H1 (cell line): Measurements from ENCODE around the gene LRRC26. TPM values are rescaled to one million over a fixed set of nuclear protein-coding genes. Genes with fewer than 3 reads are reported as not detected.

Experiments
- CTCF ChIA-PET: fragments of 300-600 bp; sonication (Branson Sonifier 250); formaldehyde crosslinking; loops from one replicate; lab custom pipeline; 2021; ENCODE audit not compliant: partially characterized antibody; lab: Charles Lee
- POLR2A ChIA-PET: fragments of 300-600 bp; sonication (Branson Sonifier 250); formaldehyde crosslinking; loops from one replicate; lab custom pipeline; 2021; ENCODE audit warnings: inconsistent platforms; ENCODE audit not compliant: partially characterized antibody; lab: Charles Lee
- DNase-seq, 2 experiments: peaks; one replicate each; pipeline versions ENCODE4 v3.0.0 to v3.0.0-alpha.2; 2010 to 2022; ENCODE audit warnings: low spot score in 2 of 2, low read depth in 1 of 2, mixed read lengths in 1 of 2
- FAIRE-seq: peaks from 2 replicates; lab custom pipeline; 2011; peaks lifted over from hg19 to GRCh38; lab: Jason Lieb, UNC
- H2AFZ ChIP-seq: 2 replicates; pipeline ENCODE4 v1.8.1; 2012; ENCODE audit warnings: low read length, inconsistent platforms
- H2AK5ac ChIP-seq: 2 replicates; pipeline ENCODE4 v1.6.1; 2013; ENCODE audit warnings: low read depth, low read length
- H2BK120ac ChIP-seq: replicated peaks from 2 replicates; pipeline ENCODE3; 2013; ENCODE audit warnings: low read depth, low read length, inconsistent platforms
- H2BK12ac ChIP-seq: 2 replicates; pipeline ENCODE4 v1.6.1; 2013; ENCODE audit warnings: low read depth, low read length
- H2BK15ac ChIP-seq: 2 replicates; pipeline ENCODE4 v1.6.1; 2013; ENCODE audit warnings: low read length
- H2BK20ac ChIP-seq: 2 replicates; pipeline ENCODE4 v1.6.1; 2013; ENCODE audit warnings: low read length
- H2BK5ac ChIP-seq: 2 replicates; pipeline ENCODE4 v1.6.1; 2013; ENCODE audit warnings: low read depth, low read length
- H3K14ac ChIP-seq: 2 replicates; pipeline ENCODE4 v1.6.1; 2013; ENCODE audit warnings: inconsistent platforms; ENCODE audit not compliant: insufficient read length
- H3K18ac ChIP-seq: 2 replicates; pipeline ENCODE4 v1.6.1; 2013; ENCODE audit warnings: low read length; ENCODE audit errors: extremely low read depth
- H3K23ac ChIP-seq: 2 replicates; pipeline ENCODE4 v1.6.1; 2013; ENCODE audit warnings: inconsistent platforms; ENCODE audit not compliant: insufficient read length
- H3K23me2 ChIP-seq: 2 replicates; pipeline ENCODE4 v1.6.1; 2013; ENCODE audit warnings: low read depth, low read length
- H3K27ac ChIP-seq: 2 replicates; pipeline ENCODE4 v1.6.1; 2011; ENCODE audit warnings: low read depth, low read length, inconsistent platforms
- H3K27me3 ChIP-seq, 4 experiments: replicated peaks in 1 of 4; 1 replicate in 1 of 4; 2 replicates in 3 of 4; pipeline versions ENCODE4 v1.6.1 to v1.8.1; 2011 to 2013; ENCODE audit warnings: low read length in 3 of 4, mild to moderate bottlenecking in 3 of 4, inconsistent platforms in 2 of 4, mixed read lengths in 2 of 4, moderate library complexity in 1 of 4; ENCODE audit not compliant: control insufficient read depth in 3 of 4, insufficient read depth in 3 of 4; ENCODE audit errors: extremely low read depth in 1 of 4
- H3K36me3 ChIP-seq, 4 experiments: 2 replicates each; pipeline versions ENCODE4 v1.6.1 to v1.8.1; 2011 to 2013; ENCODE audit warnings: mild to moderate bottlenecking in 4 of 4, low read length in 3 of 4, moderate library complexity in 2 of 4, control low read depth in 1 of 4, inconsistent platforms in 1 of 4; ENCODE audit not compliant: insufficient read depth in 4 of 4, control insufficient read depth in 2 of 4
- H3K4ac ChIP-seq: replicated peaks from 2 replicates; pipeline ENCODE3; 2013; ENCODE audit warnings: low read length, low read depth, mixed read lengths, inconsistent platforms; ENCODE audit not compliant: insufficient read length
- H3K4me1 ChIP-seq, 4 experiments: replicated peaks in 1 of 4; 1 replicate in 1 of 4; 2 replicates in 3 of 4; pipeline versions ENCODE4 v1.6.1 to v1.8.1; 2011 to 2013; ENCODE audit warnings: low read length in 3 of 4, inconsistent platforms in 2 of 4, mixed read lengths in 1 of 4; ENCODE audit not compliant: insufficient read depth in 4 of 4, control insufficient read depth in 3 of 4
- H3K4me2 ChIP-seq, 2 experiments: 2 replicates each; pipeline versions ENCODE4 v1.6.1 to v1.8.1; 2011 to 2013; ENCODE audit warnings: low read depth in 2 of 2, low read length in 2 of 2, control low read depth in 1 of 2, inconsistent platforms in 1 of 2, mild to moderate bottlenecking in 1 of 2; ENCODE audit not compliant: insufficient read depth in 1 of 2
- H3K4me3 ChIP-seq, 4 experiments: fragments of 200-600, 300-600 bp in 1 of 4; sonication (generic), shearing (Covaris generic), sonication (Bioruptor Twin) in 1 of 4; 2 replicates each; pipeline versions ENCODE4 v1.5.1 to v1.8.1; 2011 to 2016; ENCODE audit warnings: low read length in 4 of 4, low read depth in 3 of 4, control low read depth in 2 of 4, inconsistent platforms in 2 of 4, mild to moderate bottlenecking in 2 of 4, mixed read lengths in 1 of 4, moderate library complexity in 1 of 4; ENCODE audit not compliant: insufficient read depth in 2 of 4; ENCODE audit errors: extremely low read depth in 1 of 4
- H3K56ac ChIP-seq: replicated peaks from 2 replicates; pipeline ENCODE3; 2013; ENCODE audit warnings: low read depth, mild to moderate bottlenecking, mixed read lengths, low read length, inconsistent platforms; ENCODE audit not compliant: insufficient read length
- H3K79me1 ChIP-seq: 2 replicates; pipeline ENCODE4 v1.6.1; 2013; ENCODE audit warnings: low read depth, low read length, control low read depth
- H3K79me2 ChIP-seq, 2 experiments: 2 replicates each; pipeline versions ENCODE4 v1.6.1 to v1.8.1; 2012 to 2013; ENCODE audit warnings: low read length in 2 of 2, mild to moderate bottlenecking in 2 of 2, inconsistent platforms in 1 of 2; ENCODE audit not compliant: insufficient read depth in 2 of 2, control insufficient read depth in 1 of 2
- H3K9ac ChIP-seq, 4 experiments: replicated peaks in 1 of 4; 1 replicate in 1 of 4; 2 replicates in 3 of 4; pipeline versions ENCODE4 v1.6.1 to v1.8.1; 2011 to 2013; ENCODE audit warnings: low read depth in 3 of 4, low read length in 3 of 4, control low read depth in 2 of 4, mild to moderate bottlenecking in 2 of 4, moderate library complexity in 2 of 4, inconsistent platforms in 1 of 4; ENCODE audit errors: extremely low read depth in 1 of 4
- H3K9me3 ChIP-seq, 2 experiments: 2 replicates each; pipeline versions ENCODE4 v1.6.1 to v1.8.1; 2012 to 2013; ENCODE audit warnings: mild to moderate bottlenecking in 2 of 2, moderate library complexity in 2 of 2, control low read depth in 1 of 2, inconsistent platforms in 1 of 2, low read depth in 1 of 2, low read length in 1 of 2, mixed read lengths in 1 of 2; ENCODE audit not compliant: insufficient read depth in 2 of 2
- H4K20me1 ChIP-seq, 2 experiments: replicated peaks in 1 of 2; 2 replicates each; pipeline versions ENCODE3 to v1.8.1; 2011 to 2013; ENCODE audit warnings: inconsistent platforms in 2 of 2, low read length in 2 of 2, mild to moderate bottlenecking in 1 of 2; ENCODE audit not compliant: insufficient read depth in 2 of 2, control insufficient read depth in 1 of 2
- H4K5ac ChIP-seq: 2 replicates; pipeline ENCODE4 v1.6.1; 2013; ENCODE audit warnings: low read length, low read depth, mixed read lengths, inconsistent platforms; ENCODE audit not compliant: insufficient read length
- H4K8ac ChIP-seq: 2 replicates; pipeline ENCODE4 v1.8.0; 2013; ENCODE audit warnings: mild to moderate bottlenecking, moderate library complexity, low read length, inconsistent platforms; ENCODE audit not compliant: insufficient read depth; ENCODE audit errors: extremely low read depth
- H4K91ac ChIP-seq: replicated peaks from 2 replicates; pipeline ENCODE3; 2013; ENCODE audit warnings: low read length, mixed read lengths, inconsistent platforms; ENCODE audit not compliant: insufficient read length
- BRCA1 ChIP-seq: IDR thresholded peaks from 2 replicates; pipeline ENCODE4 v1.6.1; 2012; ENCODE audit warnings: low read depth, low read length, improper control_type of control experiment
- CEBPB ChIP-seq: IDR thresholded peaks from 2 replicates; pipeline ENCODE4 v1.6.1; 2012; ENCODE audit warnings: low read depth, low read length
- CTBP2 ChIP-seq: IDR thresholded peaks from 2 replicates; pipeline ENCODE4 v1.7.0; 2011; ENCODE audit warnings: borderline replicate concordance, mild to moderate bottlenecking, moderate library complexity, mixed read lengths, low read length; ENCODE audit not compliant: insufficient read depth, insufficient read length
- EZH2 ChIP-seq: fragments of 200-600 bp; sonication (generic); IDR thresholded peaks from 2 replicates; pipeline ENCODE4 v1.7.1; 2012; ENCODE audit warnings: low read depth, mild to moderate bottlenecking, moderate library complexity, low read length, inconsistent platforms; ENCODE audit not compliant: severe bottlenecking
- FOSL1 ChIP-seq: IDR thresholded peaks from 2 replicates; pipeline ENCODE4 v1.6.1; 2011; ENCODE audit warnings: mild to moderate bottlenecking, low read depth, low read length, moderate library complexity; ENCODE audit not compliant: insufficient read depth
- KDM5A ChIP-seq: fragments of 200-600 bp; IDR thresholded peaks from 2 replicates; pipeline ENCODE4 v1.7.1; 2012; ENCODE audit warnings: mild to moderate bottlenecking, low read length, inconsistent platforms, mixed read lengths
- RAD21 ChIP-seq, 2 experiments: IDR thresholded peaks in 1 of 2; conservative IDR thresholded peaks in 1 of 2; 2 replicates each; pipeline ENCODE4 v1.6.1; 2011; ENCODE audit warnings: low read depth in 2 of 2, low read length in 2 of 2, improper control_type of control experiment in 1 of 2, inconsistent platforms in 1 of 2, mild to moderate bottlenecking in 1 of 2, moderate library complexity in 1 of 2
- RXRA ChIP-seq: IDR thresholded peaks from 2 replicates; pipeline ENCODE4 v1.6.1; 2011; ENCODE audit warnings: low read depth, mild to moderate bottlenecking, low read length, moderate library complexity; ENCODE audit not compliant: insufficient read depth
- SAP30 ChIP-seq: fragments of 300-600 bp; sonication (generic); IDR thresholded peaks from 2 replicates; pipeline ENCODE4 v1.7.1; 2012; ENCODE audit warnings: low read length, moderate library complexity, mild to moderate bottlenecking, inconsistent platforms; ENCODE audit not compliant: insufficient read depth, insufficient replicate concordance
- TAF1 ChIP-seq: IDR thresholded peaks from 2 replicates; pipeline ENCODE4 v1.6.1; 2011; ENCODE audit warnings: mild to moderate bottlenecking, low read depth, low read length
- WGBS, 2 experiments: shearing (Covaris generic) in 1 of 2; methylation state at CpG; one replicate each; pipeline versions ENCODE4 v1.1.6 to v1.1.7; 2013 to 2015; ENCODE audit warnings: low lambda C conversion rate in 2 of 2, mixed read lengths in 2 of 2, inconsistent platforms in 1 of 2, low coverage in 1 of 2, missing lambda C conversion rate in 1 of 2; ENCODE audit not compliant: insufficient replicate concordance in 2 of 2, insufficient coverage in 1 of 2, insufficient read length in 1 of 2; ENCODE audit errors: extremely low coverage in 1 of 2, missing lambda C conversion rate in 1 of 2; 5-methylcytosine and 5-hydroxymethylcytosine counted together
- polyA plus RNA-seq, 7 experiments: library from polyadenylated mRNA; depleted of rRNA in 3 of 7; stranded (reverse) in 5 of 7; unstranded in 2 of 7; fragments of >200 nt in 5 of 7; fragments of 200-250 nt in 2 of 7; gene quantifications; 1 replicate in 5 of 7; 2 replicates in 1 of 7; 4 replicates in 1 of 7; pipeline versions ENCODE4 v1.2.1 to v1.2.3, GENCODE V29; 2011 to 2013; ENCODE audit warnings: missing spikeins in 2 of 7, mixed read lengths in 2 of 7
- total RNA-seq: library from RNA; stranded (reverse); fragmentation: NEBNext Ultra II Directional; extraction: Animal tissue kit (Norgen Biotek cat#: 25700); gene quantifications from 2 replicates; pipeline ENCODE4 v1.2.1, GENCODE V29; 2021

LRRC26 gene
- total and polyA plus RNA-seq, 2 of the 8 experiments (the other 6 are each of a cell fraction or from before 2014, with no cell fraction given), result 0.34 to 0.85 TPM

DNA sequence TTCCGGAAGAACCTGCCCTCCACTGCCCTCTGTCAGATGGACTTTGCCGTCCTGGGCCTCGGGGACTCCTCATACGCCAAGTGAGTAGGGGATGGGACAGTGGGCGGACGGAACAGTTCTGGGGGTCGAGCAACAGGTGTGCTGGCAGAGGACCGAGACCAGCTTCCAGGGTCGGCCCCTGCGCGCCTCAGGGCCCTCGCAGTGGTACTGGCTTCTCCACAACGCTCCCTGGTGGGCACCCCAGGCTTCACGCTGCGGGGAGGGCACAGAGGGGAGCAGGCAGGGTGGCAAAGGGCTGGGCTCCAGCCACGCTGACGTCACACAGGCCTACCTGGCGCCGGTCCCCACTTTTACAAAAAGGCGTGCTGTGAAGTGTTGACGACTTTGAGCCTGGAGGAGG is 42.7 kb upstream of the LRRC26 start:
- Histone ChIP-seq H2BK20ac (no peak overlapping the region), H4K91ac (no peak overlapping the region), H2BK12ac (no peak overlapping the region), H4K8ac (no peak overlapping the region), H3K4me2 (no peak overlapping the region), H3K4me3 (no peak overlapping the region), H3K23ac (no peak overlapping the region), H3K79me1 (no peaks in the 10 kb centered on the region; the same call in 1 of the 2 replicates), H4K20me1 (peaks cover 0 to 12% of the 10 kb centered on the region in 2 experiments), H3K18ac (no peak overlapping the region), H3K27me3 (no peaks in the 10 kb centered on the region), H3K4ac (no peak overlapping the region), H2BK5ac (no peak overlapping the region), H2BK15ac (no peak overlapping the region), H2BK120ac (no peak overlapping the region), H4K5ac (no peak overlapping the region), H3K14ac (no peak overlapping the region), H3K9ac (no peak overlapping the region), H2AFZ (no peak overlapping the region), H3K36me3 (peaks cover 0 to 22% (median 9%) of the 10 kb centered on the region in 4 experiments; a peak in 7 of 8 replicates), H3K4me1 (peaks cover 0 to 5% (median 3%) of the 10 kb centered on the region in 4 experiments; a peak in 5 of 7 replicates), H3K23me2 (no peaks in the 10 kb centered on the region), H2AK5ac (no peak overlapping the region), H3K27ac (no peak overlapping the region), H3K79me2 (0 out of 4 replicates have a peak, but pooled peaks cover 0 to 1% of the 10 kb centered on the region in 2 experiments), H3K9me3 (no peaks in the 10 kb centered on the region), H3K56ac (no peak overlapping the region)
- DNase-seq (no peak), FAIRE-seq (no peak)
- TF ChIP-seq BRCA1, result no peak
- TF ChIP-seq EZH2, result no peak
- no peak for TF ChIP-seq FOSL1
- no peak for TF ChIP-seq RXRA
- no peak for TF ChIP-seq CEBPB
- no peak for TF ChIP-seq CTBP2
- TF ChIP-seq TAF1, result no peak
- no peak for TF ChIP-seq KDM5A
- TF ChIP-seq SAP30, result no peak
- no peak for TF ChIP-seq RAD21 (IDR thresholded peaks at IDR 0.05 in 1 of 2, conservative IDR thresholded peaks at IDR 0.05 in 1 of 2; ENCODE audit: low read depth in 2 of 2, low read length in 2 of 2)
- WGBS, 2 experiments, result 91% methylated on average over 17 of the region's 21 CpGs; no CpG with 5 or more reads in 1 of the 2 experiments
- POLR2A ChIA-PET, result interaction anchor here (0.7 to 69.9 kb wide), 10 partner anchors 7 to 99 kb away, joined by 3 to 1462 read pairs (median 4); partner anchors contain the start of genes ANAPC2, CYSRT1, NELFB and RNF208
- CTCF ChIA-PET, result interaction anchor here (0.9 to 4.0 kb wide), 9 partner anchors 9 to 142 kb away, joined by 3 to 31 read pairs (median 4); partner anchors contain the start of genes ANAPC2, CYSRT1, RNF208 and RNF224
